GM10248 (cell line): Measurements from ENCODE around the gene BRAT1.

Experiments
- CTCF ChIA-PET: fragments of 300-600 bp; sonication (Branson Sonifier 250); formaldehyde crosslinking; extraction: SDS; loops from one replicate; lab custom pipeline; 2021; ENCODE audit warnings: antibody characterized with exemption; lab: Yijun Ruan, JAX
- POLR2A ChIA-PET: fragments of 350-650 bp; sonication (Branson Sonifier 250); formaldehyde crosslinking; extraction: SDS; loops from one replicate; lab custom pipeline; 2020; ENCODE audit warnings: antibody characterized with exemption; lab: Yijun Ruan, JAX
- DNase-seq: peaks from one replicate; pipeline ENCODE4 v3.0.0; 2012; ENCODE audit errors: extremely low spot score
- CTCF ChIP-seq: IDR thresholded peaks from 2 replicates; pipeline ENCODE4 v1.5.1; 2012; ENCODE audit warnings: mild to moderate bottlenecking, low read depth; ENCODE audit errors: extremely low read depth, missing control alignments, control extremely low read depth

The BRAT1 gene

DNA sequence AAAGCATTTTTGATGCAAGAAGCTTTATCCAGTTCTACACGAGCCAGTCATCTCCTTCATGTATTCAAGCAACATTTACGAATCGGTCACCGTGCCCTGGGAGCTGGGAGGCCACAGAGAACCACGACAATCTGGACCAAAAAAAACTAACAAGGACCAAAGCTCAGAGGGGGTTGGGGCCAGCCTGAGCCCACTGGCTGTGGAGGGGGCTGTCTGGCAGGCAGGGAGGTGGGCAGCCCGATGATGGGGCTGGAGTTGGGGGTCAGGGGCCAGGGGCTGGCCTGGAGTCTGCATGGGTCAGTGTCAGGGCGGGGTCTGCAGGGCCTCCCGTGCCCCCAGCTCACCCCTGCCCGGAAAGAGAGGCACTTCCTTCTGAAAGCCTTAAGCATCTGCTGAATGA is 66.6 kb downstream of the BRAT1 start:
- DNase-seq, result no peak
- no peak for TF ChIP-seq CTCF
- ChIA-PET CTCF (interaction anchor here (1.1 kb wide), 1 partner anchor 12 kb away, joined by 4 read pairs; no protein-coding TSS in a partner anchor), POLR2A (no interaction called here)

DNA sequence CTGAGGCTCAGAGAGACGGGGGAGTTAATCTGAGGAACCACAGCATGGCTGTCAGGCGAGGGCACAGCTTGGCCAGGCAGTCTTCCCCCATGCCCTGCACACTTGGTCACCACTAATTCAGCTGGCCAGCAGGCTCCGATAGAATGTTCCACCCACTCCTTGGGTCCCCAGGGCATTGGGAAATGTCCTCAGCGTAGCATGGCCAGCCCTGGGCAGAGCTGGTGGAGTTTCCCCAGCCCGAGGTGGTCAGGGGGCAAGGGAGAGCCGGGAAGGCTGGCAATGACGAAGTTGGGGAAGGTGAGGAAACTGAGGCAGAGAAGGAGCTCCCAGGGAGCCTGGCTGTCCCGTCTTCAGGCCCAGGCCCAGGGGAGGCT is 67.1 kb downstream of the BRAT1 start:
- POLR2A ChIA-PET, result no interaction called here
- CTCF ChIA-PET, result interaction anchor here (1.1 kb wide), 1 partner anchor 13 kb away, joined by 4 read pairs; no protein-coding TSS in a partner anchor
- no peak for DNase-seq
- TF ChIP-seq CTCF, result no peak
